ENCODE data around the gene ACSM2A.

GRCh38 chr16:20404637-20405036 is 46.7 kb upstream of the ACSM2A start, which contains the start of gene PDILT:
- no peak for TF ChIP-seq ARID4B (CRISPR knock-in tag; IDR thresholded peaks at IDR 0.05; ENCODE audit: borderline replicate concordance)
- TF ChIP-seq ELF4 (CRISPR knock-in tag; IDR thresholded peaks at IDR 0.05; ENCODE audit: low read depth) = no peak
- TF ChIP-seq, protein P1, sequence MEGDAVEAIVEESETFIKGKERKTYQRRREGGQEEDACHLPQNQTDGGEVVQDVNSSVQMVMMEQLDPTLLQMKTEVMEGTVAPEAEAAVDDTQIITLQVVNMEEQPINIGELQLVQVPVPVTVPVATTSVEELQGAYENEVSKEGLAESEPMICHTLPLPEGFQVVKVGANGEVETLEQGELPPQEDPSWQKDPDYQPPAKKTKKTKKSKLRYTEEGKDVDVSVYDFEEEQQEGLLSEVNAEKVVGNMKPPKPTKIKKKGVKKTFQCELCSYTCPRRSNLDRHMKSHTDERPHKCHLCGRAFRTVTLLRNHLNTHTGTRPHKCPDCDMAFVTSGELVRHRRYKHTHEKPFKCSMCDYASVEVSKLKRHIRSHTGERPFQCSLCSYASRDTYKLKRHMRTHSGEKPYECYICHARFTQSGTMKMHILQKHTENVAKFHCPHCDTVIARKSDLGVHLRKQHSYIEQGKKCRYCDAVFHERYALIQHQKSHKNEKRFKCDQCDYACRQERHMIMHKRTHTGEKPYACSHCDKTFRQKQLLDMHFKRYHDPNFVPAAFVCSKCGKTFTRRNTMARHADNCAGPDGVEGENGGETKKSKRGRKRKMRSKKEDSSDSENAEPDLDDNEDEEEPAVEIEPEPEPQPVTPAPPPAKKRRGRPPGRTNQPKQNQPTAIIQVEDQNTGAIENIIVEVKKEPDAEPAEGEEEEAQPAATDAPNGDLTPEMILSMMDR (IDR thresholded peaks at IDR 0.05) = no peak
- TF ChIP-seq CREB1 (CRISPR knock-in tag; IDR thresholded peaks at IDR 0.05) = no peak
- TF ChIP-seq ATF6 (CRISPR knock-in tag; IDR thresholded peaks at IDR 0.05) = no peak
- TF ChIP-seq, protein P2, sequence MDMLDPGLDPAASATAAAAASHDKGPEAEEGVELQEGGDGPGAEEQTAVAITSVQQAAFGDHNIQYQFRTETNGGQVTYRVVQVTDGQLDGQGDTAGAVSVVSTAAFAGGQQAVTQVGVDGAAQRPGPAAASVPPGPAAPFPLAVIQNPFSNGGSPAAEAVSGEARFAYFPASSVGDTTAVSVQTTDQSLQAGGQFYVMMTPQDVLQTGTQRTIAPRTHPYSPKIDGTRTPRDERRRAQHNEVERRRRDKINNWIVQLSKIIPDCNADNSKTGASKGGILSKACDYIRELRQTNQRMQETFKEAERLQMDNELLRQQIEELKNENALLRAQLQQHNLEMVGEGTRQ (CRISPR knock-in tag; IDR thresholded peaks at IDR 0.05) = no peak
- TF ChIP-seq MAX (CRISPR knock-in tag; IDR thresholded peaks at IDR 0.05) = no peak

Measured in WTC11 (cell line).